Endodermal cell (in vitro differentiated cells): ENCODE data around the gene GSTA5. TPM values are rescaled to one million over a fixed set of nuclear protein-coding genes. Genes with fewer than 3 reads are reported as not detected.

Source experiments
- DNase-seq: peaks from one replicate; pipeline ENCODE4 v3.0.0-alpha.2; 2017
- H3K27ac ChIP-seq: 2 replicates; pipeline ENCODE4 v1.5.1; 2013; ENCODE audit warnings: mild to moderate bottlenecking, low read depth, low read length, moderate library complexity
- H3K27me3 ChIP-seq: 2 replicates; pipeline ENCODE4 v1.6.1; 2013; ENCODE audit warnings: mild to moderate bottlenecking, low read length, moderate library complexity; ENCODE audit not compliant: insufficient read depth, control insufficient read depth, poor library complexity, severe bottlenecking
- H3K36me3 ChIP-seq: 2 replicates; pipeline ENCODE4 v1.7.0; 2013; ENCODE audit warnings: mild to moderate bottlenecking, low read length, moderate library complexity; ENCODE audit not compliant: control insufficient read depth, insufficient read depth
- H3K4me1 ChIP-seq: one replicate; pipeline ENCODE4 v1.7.0; 2013; ENCODE audit warnings: low read length; ENCODE audit not compliant: control insufficient read depth, insufficient read depth
- H3K4me3 ChIP-seq: 2 replicates; pipeline ENCODE4 v1.5.1; 2013; ENCODE audit warnings: mild to moderate bottlenecking, low read length, moderate library complexity
- H3K9ac ChIP-seq: 2 replicates; pipeline ENCODE4 v1.6.1; 2013; ENCODE audit warnings: mild to moderate bottlenecking, low read length, moderate library complexity; ENCODE audit not compliant: poor library complexity, severe bottlenecking; ENCODE audit errors: extremely low read depth
- H3K9me3 ChIP-seq: 2 replicates; pipeline ENCODE4 v1.6.1; 2013; ENCODE audit warnings: mild to moderate bottlenecking, low read length, moderate library complexity; ENCODE audit not compliant: control insufficient read depth
- H3K27ac Mint-ChIP-seq: 2 replicates; pipeline ENCODE4 v1.8.0; 2020; ENCODE audit warnings: mixed read lengths
- H3K27me3 Mint-ChIP-seq: 2 replicates; pipeline ENCODE4 v1.8.0; 2021; ENCODE audit warnings: mild to moderate bottlenecking, mixed read lengths; ENCODE audit not compliant: insufficient read depth
- H3K36me3 Mint-ChIP-seq: 2 replicates; pipeline ENCODE4 v1.8.0; 2020; ENCODE audit warnings: low read depth, mixed read lengths
- H3K4me1 Mint-ChIP-seq: 2 replicates; pipeline ENCODE4 v1.8.0; 2020; ENCODE audit warnings: mixed read lengths
- H3K4me3 Mint-ChIP-seq: 2 replicates; pipeline ENCODE4 v1.8.0; 2020; ENCODE audit warnings: mild to moderate bottlenecking, moderate library complexity, mixed read lengths
- H3K9me3 Mint-ChIP-seq: 2 replicates; pipeline ENCODE4 v1.8.0; 2020; ENCODE audit warnings: mild to moderate bottlenecking, mixed read lengths
- CTCF ChIP-seq: fragments of 200-600 bp; sonication (generic); conservative IDR thresholded peaks from 2 replicates; pipeline ENCODE4 v1.5.0; 2021; ENCODE audit warnings: antibody characterized with exemption, mild to moderate bottlenecking
- WGBS, 2 experiments: methylation state at CpG; one replicate each; pipeline versions ENCODE4 v1.1.5 to v1.1.7; 2013; ENCODE audit warnings: missing lambda C conversion rate in 2 of 2, mixed read lengths in 1 of 2; ENCODE audit not compliant: insufficient coverage in 1 of 2, insufficient read length in 1 of 2; 5-methylcytosine and 5-hydroxymethylcytosine counted together
- long read RNA-seq, 4 experiments: library from polyadenylated mRNA in 2 of 4; library from RNA in 1 of 4; library from capped mRNA in 1 of 4; stranded (forward) in 3 of 4; unstranded in 1 of 4; transcript quantifications; one replicate each; pipeline ENCODE4 v2.0.0, GENCODE V29; 2020 to 2021; ENCODE audit warnings: inconsistent platforms in 1 of 4
- polyA plus RNA-seq, 2 experiments: library from polyadenylated mRNA; stranded (reverse); fragments of 50-300 nt; gene quantifications; one replicate each; pipeline ENCODE4 v1.2.3, GENCODE V29; 2013
- total RNA-seq, 2 donors: library from RNA; stranded (reverse); fragmentation: NEBNext Ultra II Directional in 1 of 2; extraction: Animal tissue kit (Norgen Biotek cat#: 25700) in 1 of 2; gene quantifications; 2 replicates in 1 of 2; 3 replicates in 1 of 2; pipeline ENCODE4 v1.2.1, GENCODE V29; 2021

The GSTA5 gene
- total RNA-seq, result not detected
- polyA plus RNA-seq (2013, experiment 1 of 2), result not detected
- polyA plus RNA-seq (2013, experiment 2 of 2), result not detected
- long read RNA-seq, experiment 1, result 0 reads
- long read RNA-seq, experiment 2, result 0 reads
- long read RNA-seq, experiment 3, result 0 reads
- long read RNA-seq, experiment 4, result 0 reads

- peaks cover 13% of the 10 kb centered on the region for H3K27me3 Mint-ChIP-seq
These were observed at the start of gene GSTA5 for GRCh38 chr6:52840763-52841585. Gene GSTA5 (minus strand): TSS chr6:52840813.

GRCh38 chr6:52890018-52890417 lies 49.4 kb upstream of the GSTA5 start:
- Mint-ChIP-seq H3K27ac (no peak overlapping the region), H3K4me1 (no peaks in the 10 kb centered on the region), H3K36me3 (no peaks in the 10 kb centered on the region), H3K4me3 (no peak overlapping the region), H3K9me3 (no peaks in the 10 kb centered on the region), H3K27me3 (peaks cover 2% of the 10 kb centered on the region)
- no peaks in the 10 kb centered on the region for H3K36me3 ChIP-seq
- WGBS, 2 experiments, result 75 to 91% methylated on average over 1 to 3 of the region's 3 CpGs
- no peak overlapping the region for H3K27ac ChIP-seq
- no peak overlapping the region for H3K9ac ChIP-seq
- DNase-seq, result no peak
- no peaks in the 10 kb centered on the region for H3K9me3 ChIP-seq
- H3K4me3 ChIP-seq, result no peak overlapping the region
- H3K4me1 ChIP-seq, result no peaks in the 10 kb centered on the region
- H3K27me3 ChIP-seq, result no peaks in the 10 kb centered on the region
- TF ChIP-seq CTCF, result no peak

More at GRCh38 chr6:52840763-52841585, at the start of gene GSTA5:
- H3K27ac ChIP-seq, result no peak within 1 kb of the TSS
- Mint-ChIP-seq H3K36me3 (no peaks in the 10 kb centered on the region), H3K4me1 (peaks cover 4% of the 10 kb centered on the region), H3K27ac (no peak within 1 kb of the TSS), H3K9me3 (peaks cover 2% of the 10 kb centered on the region), H3K4me3 (no peak within 1 kb of the TSS)
- 81 to 90% methylated on average over 5 of the region's 5 CpGs for WGBS, 2 experiments
- no peak for DNase-seq
- H3K9ac ChIP-seq, result no peak within 1 kb of the TSS
- H3K4me1 ChIP-seq, result no peaks in the 10 kb centered on the region
- no peak for TF ChIP-seq CTCF
- H3K36me3 ChIP-seq, result no peaks in the 10 kb centered on the region
- no peak within 1 kb of the TSS for H3K4me3 ChIP-seq
- H3K9me3 ChIP-seq, result no peaks in the 10 kb centered on the region
- no peaks in the 10 kb centered on the region for H3K27me3 ChIP-seq

GRCh38 chr6:52887910-52888524 lies 47.4 kb upstream of the GSTA5 start:
- Histone ChIP-seq H3K9me3 (no peaks in the 10 kb centered on the region), H3K4me3 (no peak overlapping the region), H3K4me1 (no peaks in the 10 kb centered on the region), H3K27me3 (no peaks in the 10 kb centered on the region), H3K36me3 (no peaks in the 10 kb centered on the region), H3K27ac (no peak overlapping the region), H3K9ac (no peak overlapping the region)
- TF ChIP-seq CTCF, result no peak
- Mint-ChIP-seq H3K27ac (no peak overlapping the region), H3K4me1 (no peaks in the 10 kb centered on the region), H3K27me3 (peaks cover 2% of the 10 kb centered on the region), H3K9me3 (no peaks in the 10 kb centered on the region), H3K4me3 (no peak overlapping the region), H3K36me3 (no peaks in the 10 kb centered on the region)
- 93 to 97% methylated on average over 3 of the region's 3 CpGs for WGBS, 2 experiments
- no peak for DNase-seq
